Liver (tissue), 3 donors: ENCODE data around the gene IRF8.

Experiments used
- ATF3 ChIP-seq: IDR thresholded peaks from 2 replicates; pipeline ENCODE4 v1.6.1; 2016; ENCODE audit warnings: antibody characterized with exemption
- CTCF ChIP-seq: fragments of 150-350 bp; IDR thresholded peaks from 2 replicates; pipeline ENCODE4 v1.5.1; 2017; ENCODE audit warnings: improper control_type of control experiment, low read depth, low read length; ENCODE audit not compliant: missing input control
- EGR1 ChIP-seq, 2 donors: IDR thresholded peaks; 2 replicates each; pipeline ENCODE4 v1.6.1; 2016 to 2018; ENCODE audit warnings: antibody characterized with exemption in 2 of 2, low read depth in 2 of 2
- FOXA1 ChIP-seq: IDR thresholded peaks from 2 replicates; pipeline ENCODE4 v1.6.1; 2016; ENCODE audit warnings: antibody characterized with exemption
- FOXA2 ChIP-seq: IDR thresholded peaks from 2 replicates; pipeline ENCODE4 v1.6.1; 2016; ENCODE audit warnings: antibody characterized with exemption
- JUND ChIP-seq, 2 donors: IDR thresholded peaks; 2 replicates each; pipeline ENCODE4 v1.6.1; 2016; ENCODE audit warnings: antibody characterized with exemption in 2 of 2
- MAX ChIP-seq: IDR thresholded peaks from 2 replicates; pipeline ENCODE4 v1.6.1; 2016; ENCODE audit warnings: antibody characterized with exemption
- RAD21 ChIP-seq, 2 donors: IDR thresholded peaks; 2 replicates each; pipeline ENCODE4 v1.6.1; 2016; ENCODE audit warnings: antibody characterized with exemption in 2 of 2, mild to moderate bottlenecking in 2 of 2
- RXRA ChIP-seq, 2 donors: IDR thresholded peaks; 2 replicates each; pipeline ENCODE4 v1.6.1; 2017 to 2018; ENCODE audit warnings: antibody characterized with exemption in 2 of 2, mild to moderate bottlenecking in 1 of 2
- TAF1 ChIP-seq: conservative IDR thresholded peaks from 2 replicates; pipeline ENCODE4 v1.6.1; 2016; ENCODE audit warnings: antibody characterized with exemption, mild to moderate bottlenecking
- YY1 ChIP-seq: IDR thresholded peaks from 2 replicates; pipeline ENCODE4 v1.6.1; 2016; ENCODE audit warnings: antibody characterized with exemption, mild to moderate bottlenecking
- donor health status: healthy.
- donor health status: healthy.

- TF ChIP-seq JUND (IDR thresholded peaks at IDR 0.05) (no peak), RXRA (IDR thresholded peaks at IDR 0.05) (no peak), CTCF (no peak), RAD21 (IDR thresholded peaks at IDR 0.05) (no peak), MAX (no peak), FOXA1 (no peak), ATF3 (no peak), FOXA2 (no peak), TAF1 (no peak), YY1 (no peak), EGR1 (IDR thresholded peaks at IDR 0.05; ENCODE audit: low read depth in 2 of 2) (no peak)
Observed at GRCh38 chr16:85861095-85861825, 37.7 kb upstream of the IRF8 start.
